DMS153 treated with DMSO at 0.1 percent for 48 hours (cell line): Measurements from ENCODE around the gene REXO5.
"Not testable (repeated sequence)": the region's sequence is repeated elsewhere in the genome, so short reads cannot be mapped to it uniquely, and the experiment has no call there.

Source experiments
- DNase-seq: peaks from one replicate; lab custom pipeline; 2025; ENCODE audit not compliant: unreplicated experiment; lab: John Stamatoyannopoulos, UW

Gene REXO5

GRCh38 chr16:20801278-20801677 is 5.0 kb upstream of the REXO5 start:
- DNase-seq: no peak

DNA sequence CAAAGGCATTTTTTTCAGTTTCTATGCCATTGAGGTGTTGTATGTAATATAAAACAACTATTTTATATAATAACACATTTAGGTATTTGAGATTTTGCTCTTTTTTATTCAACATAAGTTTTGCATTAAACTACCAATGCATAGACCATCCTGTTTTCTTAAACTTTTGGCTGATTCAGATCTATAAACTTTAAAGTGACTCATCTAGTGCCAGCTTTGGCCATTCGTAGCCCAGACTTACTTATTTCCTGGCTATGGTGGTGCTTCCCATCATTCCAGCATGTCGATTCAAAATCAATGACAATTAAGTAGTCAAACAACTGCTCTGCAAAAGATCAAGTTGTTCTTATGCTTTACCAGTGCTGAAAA is 3.2 kb upstream of the REXO5 start:
- DNase-seq: no peak

DNA sequence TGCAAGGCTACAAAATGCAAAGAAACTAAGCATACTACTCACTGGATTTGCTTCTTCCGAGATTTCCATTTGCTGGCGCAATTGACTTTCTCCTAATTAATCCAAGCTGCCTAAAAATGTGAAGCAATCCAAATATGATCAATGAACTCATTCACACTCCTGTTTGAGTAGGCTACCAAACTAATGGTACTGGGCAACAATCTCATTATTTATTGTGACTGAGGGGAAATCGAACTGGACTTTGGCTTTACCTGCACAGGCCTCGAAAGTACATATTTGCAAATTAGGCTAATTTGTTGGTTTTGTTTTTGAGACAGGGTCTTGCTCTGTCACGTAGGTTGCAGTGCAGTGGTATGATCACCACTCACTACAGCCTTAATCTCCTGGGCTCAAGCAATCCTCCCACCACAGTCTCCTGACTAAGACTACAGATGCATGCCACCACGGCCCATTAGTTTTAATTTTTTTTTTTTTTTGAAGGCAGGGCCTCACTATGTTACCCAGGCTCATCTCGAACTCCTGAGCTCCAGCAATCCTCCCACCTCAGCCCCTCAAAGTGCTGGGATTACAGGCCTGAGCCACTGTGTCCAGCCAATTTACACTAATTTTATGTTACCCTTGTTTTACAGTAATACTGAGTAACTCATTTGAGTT is 2.6 kb upstream of the REXO5 start:
- DNase-seq: no peak

GRCh38 chr16:20805684-20806167 is 601 bp upstream of the REXO5 start:
- DNase-seq: not testable (repeated sequence)

DNA sequence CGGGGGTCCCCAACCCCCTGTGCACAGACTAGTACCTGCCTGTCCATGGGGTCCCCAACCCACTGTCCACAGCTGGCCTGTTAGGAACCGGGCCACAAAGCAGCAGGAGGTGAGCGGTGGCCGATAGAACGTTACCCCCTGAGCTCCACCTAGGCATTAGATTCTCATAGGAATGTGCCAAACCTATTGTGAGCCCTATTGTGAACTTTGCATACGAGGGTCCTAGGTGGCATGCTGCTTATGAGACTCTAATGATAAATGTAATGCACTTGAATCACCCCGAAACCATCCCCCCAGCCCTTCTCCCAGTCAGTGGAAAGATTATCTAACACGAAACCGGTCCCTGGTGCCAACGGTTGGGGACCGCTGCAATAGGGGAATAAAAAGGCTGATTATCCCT is 1.5 kb downstream of the REXO5 start:
- DNase-seq: no peak

- no peak for DNase-seq
Observed at GRCh38 chr16:20811889-20812439, 5.6 kb downstream of the REXO5 start.

DNA sequence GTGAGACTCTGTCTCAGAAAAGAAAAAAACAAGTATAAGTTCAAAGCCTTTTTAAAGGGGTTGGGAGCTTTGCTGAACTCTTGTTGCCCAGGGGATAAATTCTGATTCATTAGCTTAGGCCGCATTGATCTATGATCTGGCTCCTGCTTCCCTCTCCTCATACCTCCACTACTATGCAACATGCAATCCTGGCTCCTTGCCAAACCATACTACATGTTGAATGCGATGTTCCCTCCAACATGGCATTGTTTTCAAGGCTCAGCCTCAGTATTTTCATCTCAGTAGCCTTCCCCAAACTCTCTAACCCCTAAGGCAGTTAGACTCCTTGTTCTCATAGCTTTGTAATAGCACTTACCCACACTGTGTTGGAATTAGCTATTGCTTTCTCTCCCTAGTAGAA is 6.2 kb downstream of the REXO5 start:
- no peak for DNase-seq

- no peak for DNase-seq
Observed at GRCh38 chr16:20814784-20815183, 8.5 kb downstream of the REXO5 start.

- DNase-seq: no peak
Observed at GRCh38 chr16:20818929-20819585, 12.7 kb downstream of the REXO5 start.

- no peak for DNase-seq
Observed at GRCh38 chr16:20821682-20822081, 15.4 kb downstream of the REXO5 start.

- DNase-seq: no peak
Observed at GRCh38 chr16:20822521-20823325, 16.4 kb downstream of the REXO5 start.

GRCh38 chr16:20826039-20826566 is 19.8 kb downstream of the REXO5 start:
- DNase-seq: no peak

DNA sequence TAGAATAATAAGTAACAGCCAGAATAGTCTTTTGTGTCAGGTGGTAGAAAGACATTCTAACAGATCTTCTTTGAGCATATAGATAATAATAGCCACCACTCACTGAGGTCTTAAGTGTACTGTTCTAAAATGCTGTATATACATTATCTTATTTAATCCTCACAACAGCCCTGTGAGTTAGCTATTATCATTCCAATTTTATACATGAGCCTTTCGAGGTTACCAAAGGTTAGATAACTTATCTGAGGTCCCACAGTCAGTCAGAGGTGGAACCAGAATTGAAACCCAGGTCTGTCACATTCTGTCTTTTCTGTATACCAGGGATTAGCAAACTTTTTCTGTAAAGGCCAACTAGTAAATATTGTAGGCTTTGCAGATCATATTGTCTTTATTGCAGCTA is 23.2 kb downstream of the REXO5 start:
- DNase-seq: no peak

DNA sequence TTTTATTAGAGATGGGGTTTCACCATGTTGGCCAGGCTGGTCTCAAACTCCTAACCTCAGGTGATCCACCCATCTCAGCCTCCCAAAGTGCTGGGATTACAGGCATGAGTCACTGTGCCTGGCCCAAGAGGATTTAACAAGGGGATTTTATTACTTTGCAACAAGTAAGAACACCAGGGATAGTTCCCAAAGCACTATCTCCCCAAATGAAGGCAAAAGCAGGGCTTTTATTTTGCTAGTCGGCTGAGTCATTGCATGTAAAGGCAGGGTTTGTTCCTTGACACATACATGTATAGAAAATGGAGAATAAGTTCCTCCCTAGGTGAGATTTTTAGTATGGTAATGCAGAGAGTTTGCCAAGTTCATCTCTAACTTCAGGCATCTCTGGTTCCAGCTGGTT is 24.0 kb downstream of the REXO5 start:
- DNase-seq: no peak

DNA sequence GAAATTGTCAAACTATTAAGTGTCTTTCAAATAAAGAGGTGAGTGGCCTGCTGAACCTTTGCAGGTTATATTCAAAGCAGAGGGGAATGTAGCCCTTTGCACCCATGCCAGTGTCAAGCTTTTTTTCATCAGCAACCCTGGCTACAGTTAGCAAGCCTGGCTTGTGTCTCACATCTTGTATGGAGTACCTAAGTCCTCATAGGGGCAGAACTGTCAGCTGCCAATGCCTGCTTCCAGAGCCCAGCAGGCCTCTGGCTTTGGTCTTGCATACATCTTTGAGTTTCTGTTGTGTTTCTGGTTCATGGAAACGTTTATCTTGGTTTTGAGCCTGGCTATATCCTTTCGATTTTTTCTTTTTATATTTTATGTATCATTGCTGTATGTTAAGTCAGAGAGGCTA is 26.8 kb downstream of the REXO5 start:
- DNase-seq: no peak

- no peak for DNase-seq
Observed at GRCh38 chr16:20838240-20838639, 31.9 kb downstream of the REXO5 start.

- DNase-seq: no peak
Observed at GRCh38 chr16:20839504-20839903, 33.2 kb downstream of the REXO5 start.

DNA sequence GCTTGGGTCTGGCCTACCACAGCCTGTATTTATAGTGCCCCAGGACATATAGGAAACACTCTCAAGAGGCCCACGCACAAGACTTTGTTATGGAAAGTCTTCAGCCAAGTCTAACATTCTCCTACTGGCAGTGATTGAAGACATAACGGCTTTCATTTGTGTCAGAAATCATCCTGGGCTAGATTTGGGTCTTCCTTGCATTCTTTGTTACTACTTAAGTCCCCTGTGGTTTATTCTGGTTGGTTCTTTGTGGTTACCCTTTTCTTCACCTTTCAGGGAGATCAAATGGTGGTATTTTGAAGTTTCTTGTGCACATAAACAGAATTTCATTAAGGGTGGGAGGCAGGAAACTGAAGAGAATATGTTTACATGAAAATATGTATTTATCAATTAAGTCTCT is 37.7 kb downstream of the REXO5 start:
- DNase-seq: no peak

GRCh38 chr16:20844588-20844987 is 38.3 kb downstream of the REXO5 start:
- DNase-seq: no peak

DNA sequence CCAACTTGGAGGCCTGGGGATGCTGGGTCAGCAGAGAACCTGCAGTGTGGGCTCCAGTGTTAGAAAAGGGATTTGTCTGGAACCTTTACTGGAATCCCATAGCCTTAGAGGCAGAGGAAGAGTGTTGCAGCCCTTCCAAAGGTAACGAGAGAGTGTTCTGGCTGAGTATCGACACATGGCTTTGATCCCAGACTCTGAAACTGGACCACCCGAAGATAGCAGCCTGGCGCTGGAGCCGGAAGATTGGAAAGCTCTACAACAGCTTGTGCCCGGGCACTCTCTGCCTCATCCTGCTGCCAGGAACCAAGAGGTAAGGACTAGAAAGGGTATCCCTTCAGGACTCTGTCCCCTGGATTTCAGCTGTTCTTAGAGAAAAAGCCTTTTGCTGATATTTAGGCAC is 39.7 kb downstream of the REXO5 start:
- no peak for DNase-seq

DNA sequence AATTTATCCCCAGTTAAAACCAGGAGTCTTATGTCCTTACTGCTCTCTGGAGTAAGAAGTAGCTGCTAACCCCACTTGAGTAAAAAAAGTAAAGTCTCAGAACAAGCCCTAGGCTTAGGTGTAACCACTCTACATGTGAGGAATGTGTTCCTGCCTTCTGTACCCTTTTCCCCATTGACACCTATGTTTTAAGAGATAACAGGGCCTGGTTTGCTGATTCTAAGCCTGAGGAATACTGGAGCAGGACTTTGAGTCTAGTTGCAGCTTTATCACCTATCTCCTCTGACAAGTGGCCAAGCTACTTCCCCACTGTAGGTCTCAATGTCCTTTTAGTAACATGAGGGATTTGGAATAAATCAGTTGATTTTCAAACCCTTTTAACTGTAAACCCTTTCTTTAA is 40.2 kb downstream of the REXO5 start:
- no peak for DNase-seq

DNA sequence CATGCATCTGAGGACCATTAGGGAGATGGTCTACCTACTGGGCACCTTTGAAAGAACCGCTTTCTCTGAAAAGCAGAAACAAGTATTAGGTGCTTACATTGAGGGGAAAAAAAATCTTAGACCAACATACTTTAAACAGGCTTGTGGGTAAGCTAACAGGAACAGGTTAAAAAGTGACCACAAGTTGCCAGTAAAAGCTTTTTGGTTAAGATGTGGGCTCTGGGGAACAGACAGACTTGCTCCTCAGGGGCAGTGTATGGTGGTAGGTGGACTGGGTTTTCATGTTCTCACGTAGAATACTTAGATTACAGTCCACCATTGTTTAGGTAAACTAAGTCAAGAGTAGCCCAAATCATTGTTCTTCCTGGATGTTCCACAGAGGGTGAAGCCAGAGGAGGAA is 41.2 kb downstream of the REXO5 start:
- no peak for DNase-seq
